Measurements from ENCODE around the gene ORC3.

The ORC3 gene

GRCh38 chr6:87671555-87672029 is 81.7 kb downstream of the ORC3 start:
- H3K4me3 ChIP-seq (ENCODE audit: low read depth, low read length), result no peak overlapping the region
- TF ChIP-seq CTCF (IDR thresholded peaks at IDR 0.05; ENCODE audit: insufficient read depth, low read depth, low read length, missing control alignments), result no peak
- DNase-seq (ENCODE audit: low read depth), result no peak

- no peak for DNase-seq (ENCODE audit: low read depth)
- H3K4me3 ChIP-seq (ENCODE audit: low read depth, low read length), result no peak overlapping the region
- TF ChIP-seq CTCF (IDR thresholded peaks at IDR 0.05; ENCODE audit: insufficient read depth, low read depth, low read length, missing control alignments), result no peak
Observed at GRCh38 chr6:87672641-87673040, 82.7 kb downstream of the ORC3 start.

GRCh38 chr6:87673237-87673636 is 83.3 kb downstream of the ORC3 start:
- no peak overlapping the region for H3K4me3 ChIP-seq (ENCODE audit: low read depth, low read length)
- no peak for DNase-seq (ENCODE audit: low read depth)
- no peak for TF ChIP-seq CTCF (IDR thresholded peaks at IDR 0.05; ENCODE audit: insufficient read depth, low read depth, low read length, missing control alignments)

DNA sequence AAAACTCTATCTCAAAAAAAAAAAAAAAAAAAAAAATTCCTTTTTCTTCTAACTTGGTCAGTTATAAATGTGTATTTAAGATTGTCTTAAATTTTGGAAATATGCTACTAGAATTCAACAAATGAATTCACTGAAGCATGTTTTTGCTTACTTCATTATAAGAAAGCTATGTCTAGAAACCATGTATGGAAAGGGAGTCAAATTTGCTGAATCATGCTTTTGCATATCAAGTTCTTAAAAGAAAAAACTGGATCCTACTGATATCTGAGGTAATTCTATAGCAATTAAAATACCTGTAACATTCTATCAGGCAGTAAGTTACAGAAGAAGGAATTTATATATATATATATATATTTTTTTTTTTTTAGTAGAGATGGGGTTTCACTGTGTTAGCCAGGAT is 84.4 kb downstream of the ORC3 start:
- no peak overlapping the region for H3K4me3 ChIP-seq (ENCODE audit: low read depth, low read length)
- no peak for DNase-seq (ENCODE audit: low read depth)
- no peak for TF ChIP-seq CTCF (IDR thresholded peaks at IDR 0.05; ENCODE audit: insufficient read depth, low read depth, low read length, missing control alignments)

DNA sequence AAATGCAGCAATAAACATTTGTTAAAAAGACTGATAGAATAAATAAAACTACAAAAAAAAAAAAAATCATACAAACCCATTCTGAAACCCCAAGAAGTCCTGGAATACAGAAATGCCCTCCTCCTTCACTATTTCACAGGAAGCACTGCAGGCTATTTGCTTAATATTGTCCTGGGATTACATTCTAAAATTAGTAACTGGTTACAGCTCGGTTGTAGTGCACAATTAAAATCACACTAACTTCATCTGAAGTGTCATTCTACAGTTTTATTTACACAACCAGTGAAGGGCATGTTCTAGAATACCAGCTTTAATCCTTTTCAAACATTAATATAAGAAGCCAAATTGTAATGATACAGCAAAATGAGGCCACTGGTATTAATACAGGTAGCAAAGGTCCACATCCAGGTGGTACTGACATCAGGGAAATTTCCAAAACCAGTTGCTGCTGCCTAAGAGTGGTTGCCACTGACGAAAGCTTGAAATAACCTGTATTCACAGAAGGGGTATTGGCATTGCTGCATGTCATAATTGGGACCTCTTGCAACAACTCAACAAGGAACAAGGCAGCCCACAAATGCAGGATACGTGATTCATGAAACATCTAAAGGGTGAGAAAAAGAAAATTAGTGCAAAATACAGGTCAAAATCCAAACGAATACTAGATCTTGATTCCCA is 85.2 kb downstream of the ORC3 start:
- TF ChIP-seq CTCF (IDR thresholded peaks at IDR 0.05; ENCODE audit: insufficient read depth, low read depth, low read length, missing control alignments), result no peak
- H3K4me3 ChIP-seq (ENCODE audit: low read depth, low read length), result no peak overlapping the region
- no peak for DNase-seq (ENCODE audit: low read depth)

GRCh38 chr6:87682310-87682709 is 92.4 kb downstream of the ORC3 start:
- no peak for TF ChIP-seq CTCF (IDR thresholded peaks at IDR 0.05; ENCODE audit: insufficient read depth, low read depth, low read length, missing control alignments)
- no peak overlapping the region for H3K4me3 ChIP-seq (ENCODE audit: low read depth, low read length)

GRCh38 chr6:87683890-87684289 is 94.0 kb downstream of the ORC3 start:
- no peak for DNase-seq (ENCODE audit: low read depth)
- TF ChIP-seq CTCF (IDR thresholded peaks at IDR 0.05; ENCODE audit: insufficient read depth, low read depth, low read length, missing control alignments), result no peak
- no peak overlapping the region for H3K4me3 ChIP-seq (ENCODE audit: low read depth, low read length)

More at GRCh38 chr6:87682310-87682709, 92.4 kb downstream of the ORC3 start:
- peak; percentile 44 for DNase-seq (ENCODE audit: low read depth)

All from GM12865 (cell line).